ENCODE results near the gene ZNF384. TPM values are rescaled to one million over a fixed set of nuclear protein-coding genes. Genes with fewer than 3 reads are reported as not detected.

Gene ZNF384
- total RNA-seq, 8 experiments from 2014 or later = 16.9 to 48.5 (median 32.7) TPM

DNA sequence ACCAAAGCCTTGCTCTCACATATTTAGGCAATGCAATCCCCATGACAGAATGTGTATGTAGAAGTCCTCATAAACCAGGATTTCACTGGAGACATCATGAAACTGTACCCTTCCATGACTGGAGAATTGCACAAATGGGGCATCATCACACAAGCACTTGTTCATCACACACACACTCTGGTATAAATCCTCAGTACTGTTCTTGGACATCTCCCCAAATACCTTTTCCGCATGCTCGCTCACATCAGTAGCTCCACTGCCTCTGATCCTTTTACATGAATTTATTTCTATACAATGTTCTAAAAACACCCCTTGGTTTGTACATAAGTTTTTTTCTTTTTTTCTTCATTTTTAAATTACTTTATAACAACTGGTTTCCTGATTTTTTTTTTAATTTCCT lies 23.0 kb downstream of the ZNF384 start:
- Histone ChIP-seq H3K4me1 (replicated peaks in 1 of 2) (peaks cover 8 to 9% of the 10 kb centered on the region in 2 donors), H3K27ac (no peak overlapping the region), H3K4me3 (no peak overlapping the region)
- in situ Hi-C loops (cut with MboI; ENCODE audit: low pct_unique_long_range_greater_than_20kb in 2 of 9, low sequenced_read_pairs in 9 of 9, unreplicated experiment in 9 of 9) = loop anchor here in 1 of 9 experiments (25.0 kb wide), 1 partner anchor 104 kb away; the partner anchor contains the start of genes IFFO1 and NOP2
- ATAC-seq (replicated peaks in 6 of 8) = no peak
- WGBS, 10 experiments = 86 to 100% (median 100%) methylated on average over 1 to 2 of the region's 2 CpGs; no CpG with 5 or more reads in 1 of the 10 experiments

DNA sequence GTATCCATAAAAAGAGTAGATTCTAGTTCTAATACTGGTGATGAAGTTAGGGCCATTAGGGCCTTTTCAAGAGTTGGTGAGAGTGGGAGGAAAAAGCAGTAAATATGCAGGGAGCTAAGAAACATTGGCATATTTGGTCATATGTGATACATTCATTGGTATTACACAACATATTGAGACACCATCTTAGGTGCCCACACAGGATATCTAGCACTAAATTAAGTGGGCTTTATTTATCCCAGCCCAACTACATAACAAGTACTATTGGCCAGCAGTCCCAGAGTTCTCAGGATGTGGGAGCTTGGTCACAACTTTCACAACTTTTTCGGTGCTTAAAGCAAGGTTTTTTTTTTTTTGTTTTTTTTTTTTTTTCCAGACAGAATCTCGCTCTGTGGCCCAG lies 24.3 kb downstream of the ZNF384 start:
- WGBS, 10 experiments = 50 to 100% (median 83%) methylated on average over 1 to 2 of the region's 2 CpGs; no CpG with 5 or more reads in 5 of the 10 experiments
- in situ Hi-C loops (cut with MboI; ENCODE audit: low pct_unique_long_range_greater_than_20kb in 2 of 9, low sequenced_read_pairs in 9 of 9, unreplicated experiment in 9 of 9) = loop anchor here in 1 of 9 experiments (25.0 kb wide), 1 partner anchor 103 kb away; the partner anchor contains the start of genes IFFO1 and NOP2
- no peak for ATAC-seq (replicated peaks in 6 of 8)

DNA sequence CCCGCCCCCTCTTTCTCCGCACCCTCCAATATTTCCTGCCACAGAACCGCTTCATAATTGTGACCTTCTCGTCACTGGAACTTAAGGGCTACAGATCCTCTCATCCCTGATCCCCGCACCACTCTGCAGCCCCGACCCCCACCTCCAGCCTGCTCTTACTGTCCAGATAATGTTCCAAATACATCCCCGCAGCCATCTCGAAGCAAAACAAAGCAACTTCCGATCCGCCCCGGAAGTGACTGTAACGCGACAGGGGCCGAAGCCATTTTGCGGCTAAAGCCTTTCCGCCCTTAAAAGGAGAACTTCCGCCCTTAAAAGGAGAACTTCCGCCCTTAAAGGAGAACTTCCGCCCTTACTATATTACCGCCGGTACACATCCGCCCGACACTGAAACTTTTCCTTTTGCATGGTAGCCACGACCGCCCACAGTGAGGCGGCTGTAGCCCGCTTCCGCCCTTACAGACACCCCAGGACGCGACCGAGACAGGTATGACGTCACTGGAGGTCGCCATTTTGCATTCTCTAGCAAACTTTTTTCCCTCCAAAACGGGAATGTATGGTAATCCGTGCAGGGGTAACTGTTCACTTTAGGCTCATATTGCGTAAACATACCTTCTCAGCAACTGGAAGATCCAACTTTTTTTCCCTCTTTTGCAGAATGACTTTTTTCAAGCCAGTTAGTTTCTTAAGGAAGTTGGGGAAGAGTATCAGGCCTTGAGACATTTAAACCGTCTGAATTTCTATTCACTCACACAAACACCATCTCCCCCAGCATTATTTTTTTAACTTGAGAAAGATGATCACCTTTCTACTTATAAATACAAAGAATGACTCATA lies 26.1 kb downstream of the ZNF384 start, which contains the start of gene ING4:
Gene ING4 (minus strand): TSS at position 214 of the 837 bp plus-strand sequence. CDS start 18 bp downstream, at position 196.
- WGBS, 10 experiments = 0 to 60% (median 4%) methylated on average over 1 to 23 of the region's 37 CpGs; no CpG with 5 or more reads in 1 of the 10 experiments
- peak; percentile 97 to 100 (median 99) for ATAC-seq (replicated peaks in 6 of 8)
- Histone ChIP-seq H3K4me3 (peak within 1 kb of the TSS; percentile 65 to 79 (median 75)), H3K4me1 (replicated peaks in 1 of 2) (peaks cover 8 to 9% of the 10 kb centered on the region in 2 donors), H3K27ac (peak within 1 kb of the TSS; percentile 91 to 93)
- in situ Hi-C loops (cut with MboI; ENCODE audit: low pct_unique_long_range_greater_than_20kb in 2 of 9, low sequenced_read_pairs in 9 of 9, unreplicated experiment in 9 of 9) = loop anchor here in 1 of 9 experiments (25.0 kb wide), 1 partner anchor 101 kb away; the partner anchor contains the start of genes IFFO1 and NOP2

More for the DNA sequence above, 24.3 kb downstream of the ZNF384 start:
- peaks cover 8 to 9% of the 10 kb centered on the region in 2 donors for H3K4me1 ChIP-seq (replicated peaks in 1 of 2)
- no peak overlapping the region for H3K4me3 ChIP-seq
- H3K27ac ChIP-seq = no peak overlapping the region

DNA sequence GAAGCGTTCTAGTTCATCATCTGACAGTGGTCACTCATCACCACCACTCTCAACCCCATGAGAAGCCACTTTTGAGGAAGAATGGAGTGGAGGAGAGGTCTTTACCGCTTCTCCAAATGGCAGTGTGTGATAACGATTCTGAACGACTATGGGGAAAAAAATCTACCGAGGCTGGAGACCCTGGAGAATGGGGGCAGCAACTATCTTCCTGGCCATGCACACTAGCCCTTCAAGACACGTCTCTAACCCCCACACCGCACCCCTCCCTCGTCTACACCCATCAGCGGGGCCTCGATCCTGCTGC lies 26.6 kb downstream of the ZNF384 start:
- peak overlapping the region; percentile 65 to 79 (median 75) for H3K4me3 ChIP-seq
- ATAC-seq (replicated peaks in 6 of 8) = peak; percentile 61 to 66 (median 64)
- in situ Hi-C loops (cut with MboI; ENCODE audit: low pct_unique_long_range_greater_than_20kb in 2 of 9, low sequenced_read_pairs in 9 of 9, unreplicated experiment in 9 of 9) = loop anchor here in 1 of 9 experiments (25.0 kb wide), 1 partner anchor 100 kb away; the partner anchor contains the start of genes IFFO1 and NOP2
- peaks cover 8 to 9% of the 10 kb centered on the region in 2 donors for H3K4me1 ChIP-seq (replicated peaks in 1 of 2)
- peak overlapping the region; percentile 91 to 93 for H3K27ac ChIP-seq
- WGBS, 10 experiments = 0 to 8% (median 0%) methylated on average over 1 to 3 of the region's 10 CpGs; no CpG with 5 or more reads in 3 of the 10 experiments

DNA sequence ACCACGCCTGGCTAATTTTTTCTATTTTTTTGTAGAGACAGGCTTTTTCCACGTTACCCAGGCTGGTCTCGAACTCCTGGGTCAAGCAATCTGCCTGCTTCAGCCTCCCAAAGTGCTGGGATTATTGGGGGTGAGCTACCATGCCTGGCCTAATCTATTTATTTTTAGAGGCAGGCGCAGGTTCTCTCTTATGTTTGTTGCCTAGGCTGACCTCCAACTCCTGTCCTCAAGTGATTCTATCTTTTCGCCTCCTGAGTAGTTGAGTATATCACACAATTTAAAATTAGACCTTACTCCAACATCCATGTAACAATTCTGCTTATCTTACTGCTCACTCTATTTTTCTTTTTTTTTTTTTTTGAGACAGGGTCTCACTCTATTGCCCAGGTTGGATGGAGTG lies 35.2 kb downstream of the ZNF384 start:
- no peak for ATAC-seq (replicated peaks in 6 of 8)
- Histone ChIP-seq H3K4me3 (no peak overlapping the region), H3K4me1 (replicated peaks in 1 of 2) (no peaks in the 10 kb centered on the region), H3K27ac (no peak overlapping the region)
- 80 to 100% (median 97%) methylated on average over 1 to 5 of the region's 5 CpGs; no CpG with 5 or more reads in 2 of the 10 experiments for WGBS, 10 experiments
- in situ Hi-C loops (cut with MboI; ENCODE audit: low pct_unique_long_range_greater_than_20kb in 2 of 9, low sequenced_read_pairs in 9 of 9, unreplicated experiment in 9 of 9) = loop anchor here in 1 of 9 experiments (25.0 kb wide), 1 partner anchor 92 kb away; the partner anchor contains the start of genes IFFO1 and NOP2

DNA sequence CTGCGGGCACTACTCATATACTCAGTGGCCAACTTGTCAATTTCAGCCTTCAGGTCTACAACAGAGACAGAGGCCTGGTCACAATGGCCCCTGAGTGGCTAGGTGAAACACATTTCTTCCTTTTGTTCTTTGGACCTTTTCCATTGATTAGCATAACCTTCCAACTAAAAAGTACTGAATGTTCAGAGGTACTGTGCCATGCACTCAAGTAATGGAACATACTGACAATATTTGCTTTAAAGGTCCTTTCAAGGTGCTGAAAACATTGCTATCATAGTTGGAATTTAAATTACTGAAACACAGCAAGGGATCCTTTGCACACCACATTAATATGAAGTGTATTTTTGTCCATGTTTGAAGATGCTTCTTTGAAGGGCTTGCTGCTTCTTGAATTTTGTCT lies 35.8 kb downstream of the ZNF384 start:
- no peak for ATAC-seq (replicated peaks in 6 of 8)
- WGBS, 10 experiments = 60 to 100% (median 100%) methylated on average over 1 of the region's 1 CpG; no CpG with 5 or more reads in 5 of the 10 experiments
- no peak overlapping the region for H3K4me3 ChIP-seq
- no peak overlapping the region for H3K27ac ChIP-seq
- in situ Hi-C loops (cut with MboI; ENCODE audit: low pct_unique_long_range_greater_than_20kb in 2 of 9, low sequenced_read_pairs in 9 of 9, unreplicated experiment in 9 of 9) = loop anchor here in 1 of 9 experiments (25.0 kb wide), 1 partner anchor 91 kb away; the partner anchor contains the start of genes IFFO1 and NOP2
- H3K4me1 ChIP-seq (replicated peaks in 1 of 2) = no peaks in the 10 kb centered on the region

DNA sequence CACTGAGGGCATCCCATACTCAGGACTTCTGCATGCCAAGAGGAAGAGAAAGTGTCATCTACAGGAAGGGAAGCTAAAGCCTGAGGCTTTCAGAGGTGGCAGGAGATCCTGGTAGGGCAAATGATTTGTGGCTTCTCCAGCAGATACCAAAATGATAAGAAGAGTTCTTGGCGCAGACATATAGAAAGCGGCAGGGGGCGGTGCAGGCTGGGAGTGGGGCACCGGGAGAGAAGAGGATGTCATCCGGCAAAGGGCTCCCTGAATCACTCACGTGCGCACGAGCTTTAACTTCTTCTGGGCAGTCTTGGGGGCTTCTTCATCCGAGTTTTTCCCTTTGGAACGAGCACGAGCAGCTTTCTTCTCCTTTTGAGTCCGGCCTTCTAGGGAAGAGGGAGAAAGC lies 36.8 kb downstream of the ZNF384 start:
- no peak overlapping the region for H3K27ac ChIP-seq
- no peaks in the 10 kb centered on the region for H3K4me1 ChIP-seq (replicated peaks in 1 of 2)
- H3K4me3 ChIP-seq = no peak overlapping the region
- in situ Hi-C loops (cut with MboI; ENCODE audit: low pct_unique_long_range_greater_than_20kb in 2 of 9, low sequenced_read_pairs in 9 of 9, unreplicated experiment in 9 of 9) = loop anchor here in 1 of 9 experiments (25.0 kb wide), 1 partner anchor 90 kb away; the partner anchor contains the start of genes IFFO1 and NOP2
- WGBS, 10 experiments = 80 to 100% (median 93%) methylated on average over 1 to 8 of the region's 12 CpGs; no CpG with 5 or more reads in 3 of the 10 experiments
- ATAC-seq (replicated peaks in 6 of 8) = no peak

DNA sequence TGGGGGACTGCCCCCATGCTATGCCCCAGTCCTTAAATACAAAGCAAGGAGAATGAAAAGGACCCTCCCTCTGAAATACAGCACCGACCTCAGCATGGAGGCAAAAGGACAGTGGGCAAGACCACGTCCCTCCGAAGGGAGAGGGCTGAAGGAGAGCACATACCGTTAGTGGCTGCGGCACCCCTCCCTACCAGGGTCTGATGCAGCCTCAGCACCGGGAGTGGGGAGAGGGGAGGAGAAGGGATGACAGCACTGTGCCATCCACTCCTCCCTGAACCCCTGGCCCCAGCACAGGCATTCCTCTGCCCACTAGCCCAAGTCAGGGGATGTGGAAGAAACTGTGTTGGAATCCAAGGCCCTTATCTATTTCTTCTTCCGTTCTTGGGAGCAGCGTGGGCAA lies 38.3 kb downstream of the ZNF384 start:
- H3K27ac ChIP-seq = no peak overlapping the region
- WGBS, 10 experiments = 70 to 100% (median 96%) methylated on average over 1 to 4 of the region's 8 CpGs; no CpG with 5 or more reads in 3 of the 10 experiments
- no peak overlapping the region for H3K4me3 ChIP-seq
- H3K4me1 ChIP-seq (replicated peaks in 1 of 2) = peaks cover 0 to 5% of the 10 kb centered on the region in 2 donors
- in situ Hi-C loops (cut with MboI; ENCODE audit: low pct_unique_long_range_greater_than_20kb in 2 of 9, low sequenced_read_pairs in 9 of 9, unreplicated experiment in 9 of 9) = loop anchor here in 1 of 9 experiments (25.0 kb wide), 1 partner anchor 89 kb away; the partner anchor contains the start of genes IFFO1 and NOP2
- no peak for ATAC-seq (replicated peaks in 6 of 8)

DNA sequence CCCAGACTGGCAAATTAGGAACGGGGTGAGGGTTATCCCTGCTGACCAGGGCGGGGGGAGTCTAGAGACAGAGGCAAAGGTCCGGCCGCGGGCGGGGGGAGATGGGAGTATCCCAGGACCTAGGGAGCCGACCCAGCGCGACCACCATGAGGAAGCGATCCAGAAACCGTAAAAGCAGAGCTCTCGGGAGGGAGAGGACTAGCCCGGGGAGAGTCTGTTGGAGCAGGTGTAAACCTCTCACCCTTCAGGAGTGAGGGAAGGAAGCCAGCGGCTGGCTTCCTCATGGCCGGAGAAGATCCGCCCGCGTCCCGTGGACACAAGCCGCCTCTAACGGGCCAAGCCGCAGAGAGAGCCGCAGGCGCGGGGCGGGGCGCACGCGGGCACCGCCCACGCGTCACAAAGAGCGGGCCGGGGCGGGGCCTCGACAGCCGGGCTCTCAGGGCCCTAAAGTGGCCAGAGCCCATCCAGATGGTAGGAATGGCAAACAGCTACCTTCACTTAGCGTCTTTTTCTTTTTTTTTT lies 42.0 kb downstream of the ZNF384 start, which contains the start of gene ACRBP:
Gene ACRBP (minus strand): TSS at position 350 of the 522 bp plus-strand sequence. CDS start 66 bp downstream, at position 284.
- 0% methylated on average over 1 of the region's 38 CpGs; no CpG with 5 or more reads in 9 of the 10 experiments for WGBS, 10 experiments
- H3K27ac ChIP-seq = peak within 1 kb of the TSS in 1 of 2 donors; percentile 63

DNA sequence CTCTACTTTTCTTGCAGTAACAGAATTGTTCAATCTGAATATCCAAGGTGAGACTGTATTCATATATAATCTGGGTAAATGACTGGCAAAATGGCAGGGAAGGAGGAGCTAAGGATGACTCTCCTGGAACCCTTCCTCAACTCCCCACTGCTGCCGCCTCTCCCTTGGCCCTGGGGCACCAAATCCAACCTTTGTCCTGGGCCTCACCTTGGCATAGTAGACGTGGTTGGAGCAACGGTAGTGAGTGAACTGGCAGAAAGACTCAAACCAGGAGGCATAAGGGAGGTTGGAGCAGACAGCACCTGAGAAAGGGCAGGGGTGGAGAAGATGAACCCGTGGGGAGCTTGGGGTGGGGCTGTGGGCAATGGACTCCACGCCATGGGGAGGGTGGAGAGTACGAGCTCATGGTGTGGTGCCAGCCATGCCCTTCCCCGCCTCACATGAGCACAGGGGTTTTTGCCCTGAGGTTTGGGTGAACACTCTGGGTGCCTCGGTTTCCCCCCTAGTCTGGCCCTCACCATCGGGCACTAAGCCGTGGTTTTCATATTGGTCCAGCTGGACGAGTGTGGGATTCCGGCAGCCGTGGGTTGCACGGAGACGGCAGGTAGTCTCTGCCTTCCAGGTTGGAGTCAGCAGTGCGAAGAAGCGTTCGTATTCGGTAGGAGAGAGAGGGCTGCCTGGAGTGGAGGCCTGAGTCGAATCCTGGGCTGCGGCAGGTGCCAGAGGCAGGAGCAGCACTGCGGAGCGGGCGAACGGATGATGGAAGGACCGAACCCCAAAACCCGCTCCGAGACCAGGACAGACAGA lies 42.7 kb downstream of the ZNF384 start:
- in situ Hi-C loops (cut with MboI; ENCODE audit: low pct_unique_long_range_greater_than_20kb in 2 of 9, low sequenced_read_pairs in 9 of 9, unreplicated experiment in 9 of 9) = no loop called here
- ATAC-seq (replicated peaks in 6 of 8) = peak in 5 of 8 experiments; percentile 27 to 55 (median 47)
- Histone ChIP-seq H3K4me1 (replicated peaks in 1 of 2) (peaks cover 0 to 5% of the 10 kb centered on the region in 2 donors), H3K4me3 (peak overlapping the region; percentile 20 to 48 (median 35)), H3K27ac (peak overlapping the region in 1 of 2 donors; percentile 63)
- WGBS, 10 experiments = 67 to 100% (median 90%) methylated on average over 1 to 8 of the region's 28 CpGs; no CpG with 5 or more reads in 4 of the 10 experiments

More for the DNA sequence above, 42.0 kb downstream of the ZNF384 start, which contains the start of gene ACRBP:
- in situ Hi-C loops (cut with MboI; ENCODE audit: low pct_unique_long_range_greater_than_20kb in 2 of 9, low sequenced_read_pairs in 9 of 9, unreplicated experiment in 9 of 9) = no loop called here
- peak; percentile 92 to 99 (median 98) for ATAC-seq (replicated peaks in 6 of 8)
- Histone ChIP-seq H3K4me3 (peak within 1 kb of the TSS; percentile 20 to 48 (median 35)), H3K4me1 (replicated peaks in 1 of 2) (peaks cover 0 to 5% of the 10 kb centered on the region in 2 donors)

DNA sequence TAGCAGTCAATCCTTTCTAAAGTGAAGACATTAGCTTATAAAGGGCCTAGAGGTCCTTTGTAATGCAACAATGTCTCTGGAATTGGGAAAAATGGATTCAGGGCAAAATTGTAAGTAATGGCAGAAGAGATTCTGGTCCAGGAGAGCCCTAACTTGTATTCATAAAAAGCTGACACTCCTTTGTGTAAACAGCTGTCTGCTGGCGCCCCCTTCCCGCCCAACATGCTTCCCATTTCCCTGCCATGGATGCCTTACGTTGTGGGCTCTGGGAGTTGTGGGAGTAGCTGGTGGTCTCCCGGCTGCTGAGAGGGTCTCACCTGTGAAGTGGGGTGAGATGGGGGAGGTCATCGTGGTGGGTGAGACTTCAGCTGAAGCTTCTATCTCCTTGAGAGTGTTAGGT lies 44.3 kb downstream of the ZNF384 start:
- H3K4me3 ChIP-seq = no peak overlapping the region
- no peak overlapping the region for H3K27ac ChIP-seq
- in situ Hi-C loops (cut with MboI; ENCODE audit: low pct_unique_long_range_greater_than_20kb in 2 of 9, low sequenced_read_pairs in 9 of 9, unreplicated experiment in 9 of 9) = no loop called here
- WGBS, 10 experiments = 18 to 40% (median 33%) methylated on average over 1 to 4 of the region's 5 CpGs; no CpG with 5 or more reads in 4 of the 10 experiments
- peaks cover 0 to 5% of the 10 kb centered on the region in 2 donors for H3K4me1 ChIP-seq (replicated peaks in 1 of 2)
- ATAC-seq (replicated peaks in 6 of 8) = no peak

DNA sequence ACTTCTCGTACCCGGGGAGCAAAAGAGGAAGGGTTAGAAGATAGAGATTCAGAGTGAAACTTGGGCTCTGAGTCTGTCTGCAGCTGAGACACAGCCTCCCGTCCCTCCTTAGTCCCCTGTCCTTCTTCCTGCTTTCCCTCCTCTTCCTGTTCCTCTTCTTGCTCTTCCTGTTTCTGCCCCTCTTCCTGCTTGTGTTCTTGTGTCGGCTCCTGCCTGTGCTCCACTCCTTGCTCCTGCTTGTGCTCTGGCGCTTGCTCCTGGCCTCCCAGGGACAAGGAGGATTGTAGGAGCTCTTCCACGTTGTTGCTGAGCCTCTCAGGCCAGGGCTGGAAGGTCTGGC lies 44.9 kb downstream of the ZNF384 start:
- 60 to 100% (median 83%) methylated on average over 1 to 6 of the region's 6 CpGs; no CpG with 5 or more reads in 2 of the 10 experiments for WGBS, 10 experiments
- ATAC-seq (replicated peaks in 6 of 8) = no peak
- in situ Hi-C loops (cut with MboI; ENCODE audit: low pct_unique_long_range_greater_than_20kb in 2 of 9, low sequenced_read_pairs in 9 of 9, unreplicated experiment in 9 of 9) = no loop called here
- H3K4me1 ChIP-seq (replicated peaks in 1 of 2) = peaks cover 0 to 5% of the 10 kb centered on the region in 2 donors
- no peak overlapping the region for H3K4me3 ChIP-seq
- H3K27ac ChIP-seq = no peak overlapping the region
